Transverse colon (tissue), 4 donors: ENCODE data around the gene TLE7.

ENCODE experiments used
- CTCF ChIP-seq, 5 experiments: fragments of 200-600 bp in 3 of 5; fragments of 450-650 bp in 2 of 5; sonication (generic) in 3 of 5; IDR thresholded peaks; 1 replicate in 2 of 5; 2 replicates in 3 of 5; pipeline ENCODE4 v1.5.1; 2016 to 2017; ENCODE audit warnings: antibody characterized with exemption in 5 of 5, inconsistent platforms in 3 of 5, mild to moderate bottlenecking in 2 of 5, moderate library complexity in 1 of 5
- POLR2A ChIP-seq: fragments of 450-650 bp; IDR thresholded peaks from one replicate; pipeline ENCODE4 v1.6.1; 2016; ENCODE audit warnings: antibody characterized with exemption, mild to moderate bottlenecking, moderate library complexity
- POLR2AphosphoS5 ChIP-seq, 3 donors: sonication (generic); formaldehyde crosslinking; IDR thresholded peaks; one replicate each; pipeline ENCODE4 v1.6.1; 2016; ENCODE audit warnings: antibody characterized with exemption in 3 of 3

- TF ChIP-seq POLR2AphosphoS5 (IDR thresholded peaks at IDR 0.05) (no peak), CTCF (IDR thresholded peaks at IDR 0.05) (no peak), POLR2A (no peak)
Measured at GRCh38 chr16:71491054-71491453, 49.2 kb upstream of the TLE7 start.
